G401 (cell line): ENCODE measurements around the gene CP. TPM values are rescaled to one million over a fixed set of nuclear protein-coding genes. Genes with fewer than 3 reads are reported as not detected.
"Not testable (repeated sequence)": the region's sequence is repeated elsewhere in the genome, so short reads cannot be mapped to it uniquely, and the experiment has no call there.

Experiments
- DNase-seq: peaks from one replicate; pipeline ENCODE4 v3.0.0-alpha.2; 2015; ENCODE audit warnings: low spot score
- in situ Hi-C: cut with HindIII; loops from 2 replicates; pipeline ENCODE4 v1.10.0; 2016; ENCODE audit warnings: low sequenced_read_pairs, mixed read lengths
- total RNA-seq: library from RNA; depleted of rRNA; stranded (reverse); fragments of >200 nt; shearing (Covaris generic); gene quantifications from 2 replicates; pipeline ENCODE4 v1.2.3, GENCODE V29; 2014; rRNA removed

The CP gene
- total RNA-seq: 93.2 and 119 TPM in 2 replicates

DNA sequence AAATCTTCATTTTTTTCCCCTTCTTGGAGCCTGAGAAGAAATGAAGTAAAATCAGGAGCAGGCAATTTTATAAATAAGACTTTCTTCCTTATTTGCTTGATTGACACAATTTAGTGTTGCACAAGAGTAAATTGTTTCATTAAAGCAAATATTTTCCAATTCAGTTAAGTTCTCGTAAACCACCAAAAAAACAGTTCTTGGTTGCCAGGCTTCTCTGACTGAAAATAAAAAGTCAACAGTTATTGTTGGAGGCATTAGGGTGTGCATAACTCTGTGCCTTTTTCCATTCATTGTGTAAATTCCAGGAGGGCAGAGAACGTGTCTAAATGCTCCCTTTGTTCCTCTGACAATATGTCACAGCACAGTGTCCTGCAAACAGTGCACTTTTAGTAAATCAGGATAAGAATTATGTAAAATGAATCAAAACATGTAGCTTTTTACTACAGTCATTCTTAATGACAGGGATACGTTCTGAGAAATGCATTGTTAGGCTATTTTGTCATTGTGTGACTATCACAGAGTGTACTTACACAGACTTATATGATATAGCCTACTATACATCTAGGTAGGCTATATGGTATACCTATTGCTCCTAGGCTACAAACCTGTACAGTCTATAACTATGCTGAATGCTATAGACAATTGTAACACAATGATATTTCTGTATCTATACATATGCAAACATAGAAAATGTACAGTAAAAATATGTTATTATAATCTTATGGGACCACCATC, at the start of gene CP:
Gene CP (minus strand): TSS at position 47 of the 735 bp plus-strand sequence. CDS start 37 bp downstream, at position 10.
- in situ Hi-C loops: no loop called here
- DNase-seq: peak; percentile 30

GRCh38 chr3:149270180-149270579, 48.6 kb upstream of the CP start:
- DNase-seq: no peak
- in situ Hi-C loops: no loop called here

DNA sequence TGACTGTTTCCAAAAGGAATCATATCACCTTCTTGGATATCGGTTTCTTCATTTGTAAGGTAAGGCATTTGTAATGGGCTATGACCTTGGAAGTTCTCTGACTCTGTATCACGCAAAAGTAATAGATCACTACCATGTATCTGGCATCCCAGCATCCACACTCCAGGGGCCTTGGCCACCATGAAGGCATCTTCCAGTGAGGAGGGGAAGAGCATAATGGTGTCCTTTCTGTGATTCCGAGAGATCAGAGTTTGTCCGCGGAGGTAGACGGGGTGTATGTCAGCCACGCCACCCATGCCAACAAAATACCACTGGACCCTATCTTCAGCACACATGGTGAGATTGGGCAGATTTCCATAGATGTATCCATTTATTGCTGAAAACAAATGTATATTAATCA, 48.1 kb upstream of the CP start:
- in situ Hi-C loops: no loop called here
- DNase-seq: no peak

GRCh38 chr3:149267565-149267964, 45.9 kb upstream of the CP start:
- DNase-seq: no peak
- in situ Hi-C loops: no loop called here

GRCh38 chr3:149266736-149267135, 45.1 kb upstream of the CP start:
- DNase-seq: no peak
- in situ Hi-C loops: no loop called here

DNA sequence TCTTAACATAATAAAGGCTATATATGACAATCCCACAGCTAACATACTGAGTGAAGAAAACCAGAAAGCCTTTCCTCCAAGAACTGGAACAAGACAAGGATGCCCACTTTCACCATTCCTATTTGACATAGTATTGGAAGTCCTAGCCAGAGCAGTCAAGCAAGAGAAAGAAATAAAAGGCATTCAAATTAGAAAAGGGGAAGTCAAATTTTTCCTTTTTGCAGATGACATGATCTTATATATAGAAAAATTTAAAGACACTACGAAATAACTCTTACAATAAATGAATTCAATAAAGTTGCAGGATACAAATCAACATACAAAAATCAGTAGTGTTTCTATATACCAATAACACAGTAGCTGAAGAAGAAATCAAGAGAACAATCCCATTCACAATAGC, 42.2 kb upstream of the CP start:
- in situ Hi-C loops: no loop called here
- no peak for DNase-seq

- in situ Hi-C loops: no loop called here
- no peak for DNase-seq
Measured at GRCh38 chr3:149258714-149259113, 37.1 kb upstream of the CP start.

DNA sequence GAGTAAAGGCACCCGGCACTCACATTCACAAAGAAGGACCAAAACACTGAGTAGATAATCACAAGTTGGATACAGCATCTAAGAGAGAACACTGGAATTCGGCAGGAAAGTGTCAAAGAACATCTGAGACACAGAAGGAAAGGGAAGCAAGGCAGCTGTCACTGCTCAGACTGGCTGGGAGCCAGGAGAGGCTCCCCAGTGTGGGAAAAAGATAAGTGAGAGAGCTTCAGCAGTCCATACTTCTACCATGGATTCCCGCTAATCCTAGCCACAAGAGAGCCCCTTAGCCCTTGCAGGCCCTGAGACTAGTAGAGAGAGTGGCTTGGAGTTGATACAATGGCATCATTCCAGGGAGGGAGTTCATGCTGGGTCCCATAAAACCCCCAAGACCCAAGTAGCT, 36.7 kb upstream of the CP start:
- in situ Hi-C loops: no loop called here
- no peak for DNase-seq

- in situ Hi-C loops: no loop called here
- DNase-seq: no peak
Measured at GRCh38 chr3:149252272-149252671, 30.6 kb upstream of the CP start.

GRCh38 chr3:149251186-149251585, 29.6 kb upstream of the CP start:
- in situ Hi-C loops: no loop called here
- no peak for DNase-seq

DNA sequence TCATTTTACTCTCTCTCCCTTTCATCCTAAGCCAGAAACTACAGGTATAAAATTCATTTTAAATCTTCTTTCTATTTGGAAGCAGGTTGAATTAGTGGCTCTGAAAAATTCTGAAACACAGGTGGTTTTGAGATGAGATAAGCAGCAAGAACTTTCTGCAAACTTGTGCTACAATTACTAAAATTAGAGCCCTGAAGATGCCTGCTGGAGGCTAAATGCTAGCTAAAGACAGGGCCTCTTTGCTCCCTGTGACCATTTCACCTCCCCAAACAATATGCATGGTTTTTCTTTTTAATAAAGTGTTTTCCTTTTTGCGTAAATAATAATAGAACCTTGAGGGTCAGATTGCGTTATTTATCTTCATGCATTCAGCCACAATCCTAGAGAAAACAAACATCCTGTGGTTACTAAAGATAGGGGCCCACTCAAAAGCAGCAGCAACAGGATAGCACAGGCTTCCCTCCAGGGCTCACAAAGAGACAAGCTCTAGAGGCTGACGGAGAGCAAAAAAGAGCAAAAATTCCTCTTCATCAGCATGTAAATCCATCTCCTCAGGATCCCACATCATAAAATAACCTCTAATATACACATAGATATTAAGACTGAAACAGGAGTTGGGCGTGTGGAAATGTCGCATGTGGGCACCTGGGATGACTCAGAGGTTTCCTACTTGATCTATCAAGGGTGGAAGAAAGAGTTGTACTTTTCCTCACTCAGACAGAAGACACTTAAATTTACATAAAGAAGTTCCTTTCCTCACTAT, 26.5 kb upstream of the CP start:
- DNase-seq: no peak
- in situ Hi-C loops: no loop called here

- in situ Hi-C loops: no loop called here
- no peak for DNase-seq
Measured at GRCh38 chr3:149247008-149247710, 25.5 kb upstream of the CP start.

DNA sequence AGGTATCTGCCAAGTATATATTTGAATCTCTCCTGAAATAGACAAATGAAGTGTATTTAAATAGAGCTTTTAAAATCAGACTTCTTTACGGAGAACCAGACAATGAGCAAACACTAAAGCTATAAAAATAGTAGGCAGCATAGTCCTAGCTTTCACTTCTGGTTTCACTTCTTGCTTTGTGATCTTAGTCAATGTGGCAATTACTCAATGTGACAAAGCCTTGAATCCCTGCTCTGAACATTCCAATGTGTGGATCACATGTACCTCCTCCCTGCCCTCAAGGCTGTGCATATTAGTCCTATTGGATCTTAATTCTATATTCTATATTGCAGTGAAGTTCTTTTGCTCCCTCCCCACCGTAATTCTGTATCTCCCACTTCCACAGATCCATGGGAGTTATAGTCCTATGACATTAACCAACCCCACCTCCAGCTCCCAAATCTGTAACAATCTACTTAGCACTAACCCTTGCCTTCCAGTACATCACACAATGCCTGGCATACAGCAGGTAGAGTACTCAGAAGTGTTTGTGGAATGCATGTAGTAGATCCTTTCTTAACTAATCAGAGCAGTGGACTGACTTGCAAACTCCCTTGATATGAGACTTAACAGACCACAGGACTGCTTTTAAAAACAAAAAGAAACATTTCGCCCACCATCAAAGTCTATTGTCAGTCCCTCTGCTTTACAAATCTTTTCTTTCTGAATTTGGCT, 24.3 kb upstream of the CP start:
- in situ Hi-C loops: no loop called here
- no peak for DNase-seq

- DNase-seq: no peak
- in situ Hi-C loops: no loop called here
Measured at GRCh38 chr3:149243540-149243939, 21.9 kb upstream of the CP start.

- no peak for DNase-seq
- in situ Hi-C loops: no loop called here
Measured at GRCh38 chr3:149239357-149239936, 17.8 kb upstream of the CP start.

GRCh38 chr3:149238268-149238667, 16.6 kb upstream of the CP start:
- in situ Hi-C loops, DNase-seq: not testable (repeated sequence)

GRCh38 chr3:149235599-149236424, 14.2 kb upstream of the CP start:
- in situ Hi-C loops: no loop called here
- no peak for DNase-seq

DNA sequence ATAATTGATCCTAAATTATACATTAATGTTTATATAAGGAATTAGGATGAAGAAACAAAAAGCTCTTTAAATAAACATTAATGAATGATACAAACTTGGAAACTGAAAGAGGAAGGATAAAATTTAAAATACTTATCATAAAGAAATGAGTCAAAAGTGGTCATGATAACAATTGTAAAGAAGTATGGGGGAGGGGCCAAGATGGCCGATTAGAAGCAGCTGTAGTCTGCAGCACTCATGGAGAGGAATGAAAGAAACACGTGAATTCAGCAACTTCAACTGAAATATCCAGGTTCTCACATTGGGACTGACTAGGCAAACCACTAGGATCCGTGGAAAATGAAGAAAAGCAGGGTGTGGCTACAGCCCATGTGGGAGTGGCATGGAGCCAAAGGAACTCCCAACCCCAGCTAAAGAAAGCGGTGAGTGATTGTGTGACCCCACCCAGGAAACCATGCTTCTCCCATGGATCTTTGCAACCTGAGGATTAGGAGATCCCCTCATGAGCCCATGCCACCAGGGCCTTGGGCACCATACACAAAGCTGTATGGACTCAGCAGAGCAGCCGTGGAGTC, 13.1 kb upstream of the CP start:
- in situ Hi-C loops: no loop called here
- DNase-seq: no peak
